Measurements from ENCODE around the gene CCDC191.

DNA sequence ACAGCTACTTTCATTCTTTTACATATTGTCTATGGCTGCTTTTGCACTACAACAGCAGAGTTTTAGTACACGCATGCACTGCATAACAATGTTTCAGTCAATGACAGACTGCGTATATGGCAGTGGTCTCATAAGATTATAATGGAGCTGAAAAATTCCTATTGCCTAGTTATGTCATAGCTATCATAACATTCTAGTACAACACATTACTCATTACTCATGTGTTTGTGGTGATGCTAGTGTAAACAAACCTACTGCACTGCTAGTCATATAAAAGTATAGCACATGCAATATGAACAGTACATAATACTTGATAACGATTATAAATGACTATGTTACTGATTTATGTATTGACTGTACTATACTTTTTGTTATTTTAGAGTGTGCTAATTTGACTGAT is 48.1 kb upstream of the CCDC191 start:
- TF ChIP-seq CTCF (conservative IDR thresholded peaks at IDR 0.05 in 1 of 2, IDR thresholded peaks at IDR 0.05 in 1 of 2; ENCODE audit: low read depth in 1 of 2, low read length in 2 of 2) (no peak), EZH2 (IDR thresholded peaks at IDR 0.05; ENCODE audit: low read length, missing control alignments) (no peak)
